Activated CD4-positive, alpha-beta T cell treated with anti-CD3 and anti-CD28 coated beads, Interleukin-2, amount 10 ng/mL, durations not matched to agents 7 days and 5 days (primary cell): ENCODE results near the gene PHYKPL. TPM values are rescaled to one million over a fixed set of nuclear protein-coding genes. Genes with fewer than 3 reads are reported as not detected.
"Not testable (repeated sequence)": the region's sequence is repeated elsewhere in the genome, so short reads cannot be mapped to it uniquely, and the experiment has no call there.

Experiments
- CTCF ChIA-PET: fragments of 350-600 bp; sonication (Branson Sonifier 250); formaldehyde crosslinking; loops from one replicate; lab custom pipeline; 2021; ENCODE audit warnings: antibody characterized with exemption; lab: Charles Lee
- POLR2A ChIA-PET: fragments of 350-600 bp; sonication (Branson Sonifier 250); formaldehyde crosslinking; loops from one replicate; lab custom pipeline; 2021; ENCODE audit warnings: antibody characterized with exemption; lab: Charles Lee
- DNase-seq: peaks from one replicate; pipeline ENCODE4 v3.0.0-alpha.2; 2020
- H3K27ac Mint-ChIP-seq: one replicate; pipeline ENCODE4 v1.8.0; 2021; ENCODE audit warnings: mild to moderate bottlenecking, moderate library complexity, mixed read lengths
- H3K27me3 Mint-ChIP-seq: one replicate; pipeline ENCODE4 v1.8.0; 2021; ENCODE audit warnings: mixed read lengths
- H3K36me3 Mint-ChIP-seq: one replicate; pipeline ENCODE4 v1.8.0; 2021; ENCODE audit warnings: low read depth, mixed read lengths
- H3K4me1 Mint-ChIP-seq: one replicate; pipeline ENCODE4 v1.8.0; 2021; ENCODE audit warnings: mixed read lengths
- H3K4me3 Mint-ChIP-seq: one replicate; pipeline ENCODE4 v1.8.0; 2021; ENCODE audit warnings: mild to moderate bottlenecking, moderate library complexity, mixed read lengths
- H3K9me3 Mint-ChIP-seq: one replicate; pipeline ENCODE4 v1.8.0; 2021; ENCODE audit warnings: mixed read lengths
- total RNA-seq, 2 experiments: library from RNA; stranded (reverse); gene quantifications; one replicate each; pipeline ENCODE4 v1.2.3, GENCODE V29; 2021

The PHYKPL gene
- total RNA-seq, 2 experiments from 2014 or later: 126 to 138 TPM

DNA sequence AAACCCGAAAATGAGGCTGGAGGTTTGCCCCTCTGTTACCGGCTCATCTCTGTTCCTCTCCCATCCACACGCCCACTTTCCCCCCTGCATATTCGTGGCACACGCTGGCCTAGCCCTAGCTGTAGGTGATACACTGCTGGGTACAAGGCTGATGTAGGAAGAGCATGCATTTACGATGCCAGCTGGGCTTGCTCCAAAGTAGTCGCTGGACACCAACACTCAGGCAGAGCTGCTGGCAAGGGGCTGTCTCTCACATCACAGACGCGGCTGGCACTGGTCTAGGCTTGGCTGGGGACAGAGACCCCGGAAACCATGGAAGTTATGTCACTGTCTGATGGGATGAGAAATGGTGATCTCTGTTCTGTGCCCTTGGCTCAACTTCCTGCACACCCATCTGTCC is 9.8 kb upstream of the PHYKPL start:
- ChIA-PET POLR2A (no interaction called here), CTCF (no interaction called here)
- no peaks in the 10 kb centered on the region for H3K36me3 Mint-ChIP-seq
- peak overlapping the region; percentile 37 for H3K4me3 Mint-ChIP-seq
- no peaks in the 10 kb centered on the region for H3K9me3 Mint-ChIP-seq
- no peak for DNase-seq
- no peaks in the 10 kb centered on the region for H3K27me3 Mint-ChIP-seq
- H3K27ac Mint-ChIP-seq: peak overlapping the region; percentile 58
- H3K4me1 Mint-ChIP-seq: peaks cover 46% of the 10 kb centered on the region

DNA sequence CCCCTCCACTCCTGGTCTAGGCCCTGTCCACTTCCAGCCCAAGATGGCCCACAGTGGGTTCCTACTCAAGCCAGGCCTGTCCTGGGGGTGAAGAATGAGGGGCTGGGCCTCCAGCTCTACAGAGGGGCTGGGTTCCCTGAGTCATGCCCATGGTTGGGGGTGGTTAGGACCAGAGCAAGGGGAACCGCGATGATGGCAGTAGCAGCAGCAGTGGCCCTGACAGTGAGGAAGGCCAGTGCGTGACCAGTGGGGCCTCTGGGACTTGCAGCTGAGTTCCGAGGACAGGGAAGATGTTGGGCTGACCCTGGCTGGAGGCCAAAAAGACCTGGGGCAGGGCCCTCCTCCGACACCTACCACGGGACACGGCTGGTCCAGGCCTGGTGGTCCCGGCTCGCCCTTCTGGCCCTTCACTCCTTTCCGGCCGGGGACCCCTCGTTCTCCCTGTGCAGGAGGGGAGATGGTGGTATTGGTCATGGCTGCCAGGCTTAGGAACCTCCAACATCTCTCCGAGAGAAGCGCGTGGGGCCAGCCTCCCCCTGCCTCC is 9.2 kb upstream of the PHYKPL start:
- POLR2A ChIA-PET: no interaction called here
- Mint-ChIP-seq H3K27me3 (no peaks in the 10 kb centered on the region), H3K4me3 (peak overlapping the region; percentile 71), H3K9me3 (no peaks in the 10 kb centered on the region), H3K36me3 (no peaks in the 10 kb centered on the region), H3K4me1 (peaks cover 52% of the 10 kb centered on the region), H3K27ac (peak overlapping the region; percentile 50)
- DNase-seq: no peak
- CTCF ChIA-PET: interaction anchor here (0.9 kb wide), 1 partner anchor 10 kb away, joined by 3 read pairs; no protein-coding TSS in a partner anchor

DNA sequence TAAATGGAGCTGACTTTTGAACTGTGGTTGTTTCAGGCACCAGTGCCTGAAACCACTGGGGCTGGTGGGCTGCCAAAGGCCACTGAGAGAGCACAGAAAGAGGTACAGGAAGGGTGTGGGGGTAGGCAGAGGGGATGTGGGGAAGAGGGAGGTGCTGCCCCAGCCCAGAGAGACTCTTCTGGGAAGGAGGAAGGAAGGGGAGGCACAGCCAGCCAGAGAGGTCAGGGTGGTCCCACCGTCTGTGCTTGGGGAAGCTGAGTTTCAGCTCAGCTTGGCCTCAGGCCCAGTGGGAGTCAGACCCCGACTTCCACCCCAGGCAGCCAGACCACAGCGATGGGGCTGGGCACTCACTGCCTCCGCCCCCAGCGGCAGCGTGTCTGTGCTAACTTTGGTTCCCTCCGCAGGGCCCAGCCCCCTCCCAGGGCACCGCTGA is 8.6 kb upstream of the PHYKPL start:
- peak overlapping the region; percentile 95 for H3K27ac Mint-ChIP-seq
- H3K4me3 Mint-ChIP-seq: peak overlapping the region; percentile 71
- H3K9me3 Mint-ChIP-seq: no peaks in the 10 kb centered on the region
- no peak for DNase-seq
- H3K36me3 Mint-ChIP-seq: no peaks in the 10 kb centered on the region
- H3K4me1 Mint-ChIP-seq: peaks cover 57% of the 10 kb centered on the region
- ChIA-PET POLR2A (no interaction called here), CTCF (interaction anchor here (0.9 kb wide), 1 partner anchor 10 kb away, joined by 3 read pairs; no protein-coding TSS in a partner anchor)
- H3K27me3 Mint-ChIP-seq: no peaks in the 10 kb centered on the region

DNA sequence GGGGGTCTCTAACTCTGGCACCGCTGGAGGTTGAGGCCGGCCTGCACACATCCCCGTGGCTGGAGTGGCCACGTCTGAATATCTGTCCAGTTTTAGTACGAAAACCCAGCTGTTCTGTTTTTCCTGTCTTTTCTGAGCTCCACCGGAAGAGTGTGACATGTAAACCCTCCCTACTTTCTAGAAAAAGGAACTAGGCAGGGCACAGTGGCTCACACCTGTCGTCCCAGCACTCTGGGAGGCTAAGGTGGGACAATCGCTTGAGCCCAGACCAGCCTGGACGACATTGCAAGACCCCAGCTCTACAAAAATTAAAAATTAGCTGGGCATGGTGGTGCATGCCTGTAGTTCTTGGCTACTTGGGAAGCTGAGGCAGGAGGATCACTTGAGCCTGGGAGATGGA is 8.2 kb upstream of the PHYKPL start:
- Mint-ChIP-seq H3K9me3 (no peaks in the 10 kb centered on the region), H3K4me1 (peaks cover 59% of the 10 kb centered on the region), H3K27ac (peak overlapping the region; percentile 95), H3K36me3 (no peaks in the 10 kb centered on the region), H3K27me3 (no peaks in the 10 kb centered on the region), H3K4me3 (peak overlapping the region; percentile 71)
- no peak for DNase-seq
- ChIA-PET CTCF (interaction anchor here (0.9 kb wide), 1 partner anchor 11 kb away, joined by 3 read pairs; no protein-coding TSS in a partner anchor), POLR2A (no interaction called here)

DNA sequence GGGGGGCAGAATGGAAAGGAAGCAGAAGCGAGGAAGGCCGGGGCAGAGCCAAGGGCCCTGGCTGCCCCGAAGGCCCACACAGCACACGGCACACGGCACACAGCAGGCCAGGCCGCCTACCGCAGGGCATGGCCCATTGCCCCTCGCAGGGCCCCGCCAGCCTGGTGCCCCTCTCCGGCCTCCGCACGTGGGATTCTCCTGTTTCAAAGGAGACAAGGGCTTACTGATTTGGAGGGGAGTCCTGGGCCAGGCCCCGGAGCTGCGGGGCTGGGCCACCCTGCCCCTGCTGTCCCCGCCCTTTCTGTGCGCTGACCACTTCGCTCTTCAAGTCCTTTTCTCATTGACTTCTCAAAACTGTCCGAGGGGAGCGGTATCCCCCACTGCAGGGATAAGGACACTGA is 7.7 kb upstream of the PHYKPL start:
- CTCF ChIA-PET: no interaction called here
- H3K27me3 Mint-ChIP-seq: no peaks in the 10 kb centered on the region
- H3K36me3 Mint-ChIP-seq: no peaks in the 10 kb centered on the region
- peak overlapping the region; percentile 95 for H3K27ac Mint-ChIP-seq
- POLR2A ChIA-PET: no interaction called here
- H3K4me3 Mint-ChIP-seq: peak overlapping the region; percentile 71
- no peak for DNase-seq
- peaks cover 63% of the 10 kb centered on the region for H3K4me1 Mint-ChIP-seq
- no peaks in the 10 kb centered on the region for H3K9me3 Mint-ChIP-seq

DNA sequence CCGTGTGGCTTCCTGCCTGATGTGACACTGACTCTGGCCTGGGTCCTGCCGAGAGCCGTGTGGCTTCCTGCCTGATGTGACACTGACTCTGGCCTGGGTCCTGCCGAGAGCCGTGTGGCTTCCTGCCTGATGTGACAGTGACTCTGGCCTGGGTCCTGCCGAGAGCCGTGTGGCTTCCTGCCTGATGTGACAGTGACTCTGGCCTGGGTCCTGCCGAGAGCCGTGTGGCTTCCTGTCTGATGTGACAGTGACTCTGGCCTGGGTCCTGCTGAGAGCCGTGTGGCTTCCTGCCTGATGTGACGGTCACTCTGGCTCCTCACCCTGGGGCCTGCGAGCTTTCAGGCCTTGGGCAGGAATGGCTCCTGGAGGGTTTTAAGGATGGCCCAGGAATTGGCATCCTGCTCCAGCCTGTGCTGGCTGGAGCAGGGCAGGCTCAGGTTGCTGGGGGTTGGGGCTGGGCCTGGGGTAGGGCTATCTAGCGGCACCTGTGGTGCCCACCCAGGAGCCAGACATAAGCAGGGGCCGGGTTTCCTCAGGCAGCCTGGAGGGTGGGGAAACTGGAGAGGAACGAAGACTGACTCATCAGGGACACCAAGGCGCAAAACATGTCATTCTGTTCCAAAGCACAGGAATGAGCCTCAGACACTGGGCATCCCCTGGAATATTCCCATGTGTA is 7.2 kb upstream of the PHYKPL start:
- CTCF ChIA-PET: interaction anchor here (2.2 kb wide), 1 partner anchor 12 kb away, joined by 6 read pairs; no protein-coding TSS in a partner anchor
- DNase-seq: peak; percentile 33
- peak overlapping the region; percentile 90 for H3K27ac Mint-ChIP-seq
- H3K9me3 Mint-ChIP-seq, H3K27me3 Mint-ChIP-seq, POLR2A ChIA-PET, H3K36me3 Mint-ChIP-seq: not testable (repeated sequence)
- H3K4me3 Mint-ChIP-seq: peak overlapping the region; percentile 36
- peaks cover 69% of the 10 kb centered on the region for H3K4me1 Mint-ChIP-seq

DNA sequence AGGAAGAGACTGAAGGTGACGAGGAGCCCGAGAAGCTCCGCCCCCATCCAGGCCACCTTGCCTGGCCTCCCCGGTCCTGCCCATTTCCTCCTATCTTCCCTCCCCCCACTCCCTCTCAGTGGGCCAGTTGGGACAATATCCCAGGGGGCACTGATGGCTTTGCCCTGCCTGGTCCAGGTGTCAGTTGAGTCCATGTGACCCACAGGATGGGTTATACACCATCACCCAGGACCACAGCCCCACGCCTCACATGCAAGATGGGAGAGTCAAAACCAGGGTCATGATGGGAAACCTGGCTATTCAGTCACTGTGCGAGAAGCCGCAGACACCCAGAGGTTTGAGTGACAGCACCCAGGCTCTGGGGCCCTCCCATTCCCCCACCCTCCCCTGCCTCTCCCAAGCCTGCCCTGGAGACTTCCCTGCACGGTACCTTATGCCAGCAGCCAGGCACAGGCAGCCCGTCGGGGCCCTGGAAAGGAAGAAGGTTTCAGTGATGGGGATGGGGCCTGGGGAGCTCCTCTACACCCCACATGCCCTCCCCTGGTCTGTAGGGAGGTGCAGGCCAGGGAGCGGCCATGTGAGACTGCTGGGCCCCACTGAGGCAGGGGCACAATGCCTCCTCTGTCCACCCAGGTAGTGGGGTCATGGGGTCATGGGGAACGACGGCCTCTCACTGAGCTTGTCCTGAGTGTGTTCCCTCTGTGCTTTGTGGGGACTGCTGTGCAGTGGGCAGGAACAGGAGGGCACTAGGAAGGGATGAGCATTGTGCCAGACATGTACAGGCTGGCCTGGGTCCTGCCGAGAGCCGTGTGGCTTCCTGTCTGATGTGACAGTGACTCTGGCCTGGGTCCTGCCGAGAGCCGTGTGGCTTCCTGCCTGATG is 6.3 kb upstream of the PHYKPL start:
- no peaks in the 10 kb centered on the region for H3K9me3 Mint-ChIP-seq
- no peaks in the 10 kb centered on the region for H3K36me3 Mint-ChIP-seq
- DNase-seq: peak; percentile 26
- ChIA-PET POLR2A (no interaction called here), CTCF (interaction anchor here (1.4 to 2.2 kb wide), 2 partner anchors 11 to 38 kb away, joined by 3 to 6 read pairs; no protein-coding TSS in a partner anchor)
- H3K4me1 Mint-ChIP-seq: peaks cover 77% of the 10 kb centered on the region
- no peaks in the 10 kb centered on the region for H3K27me3 Mint-ChIP-seq
- H3K4me3 Mint-ChIP-seq: no peak overlapping the region
- peak overlapping the region; percentile 94 for H3K27ac Mint-ChIP-seq

DNA sequence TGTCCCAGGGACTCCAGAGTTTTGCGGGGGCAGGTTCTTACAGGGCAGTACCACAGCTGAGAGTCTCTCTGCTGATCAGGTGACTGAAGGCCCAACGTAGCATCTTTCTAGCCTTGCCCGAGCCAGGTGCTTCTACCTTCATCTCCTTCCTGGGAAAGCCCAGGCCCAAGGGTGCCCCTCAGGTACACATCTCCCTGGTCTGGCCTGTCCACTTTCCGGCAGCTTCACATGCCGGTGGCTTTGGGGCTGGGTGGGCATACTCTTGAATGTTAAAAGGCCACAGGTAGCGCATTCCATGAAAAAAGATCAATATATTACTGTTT is 5.7 kb upstream of the PHYKPL start:
- no peaks in the 10 kb centered on the region for H3K27me3 Mint-ChIP-seq
- POLR2A ChIA-PET: no interaction called here
- no peak for DNase-seq
- peak overlapping the region; percentile 27 for H3K4me3 Mint-ChIP-seq
- H3K27ac Mint-ChIP-seq: peak overlapping the region; percentile 94
- peaks cover 81% of the 10 kb centered on the region for H3K4me1 Mint-ChIP-seq
- no peaks in the 10 kb centered on the region for H3K36me3 Mint-ChIP-seq
- H3K9me3 Mint-ChIP-seq: no peaks in the 10 kb centered on the region
- CTCF ChIA-PET: interaction anchor here (1.4 to 2.2 kb wide), 2 partner anchors 11 to 37 kb away, joined by 3 to 6 read pairs; no protein-coding TSS in a partner anchor

DNA sequence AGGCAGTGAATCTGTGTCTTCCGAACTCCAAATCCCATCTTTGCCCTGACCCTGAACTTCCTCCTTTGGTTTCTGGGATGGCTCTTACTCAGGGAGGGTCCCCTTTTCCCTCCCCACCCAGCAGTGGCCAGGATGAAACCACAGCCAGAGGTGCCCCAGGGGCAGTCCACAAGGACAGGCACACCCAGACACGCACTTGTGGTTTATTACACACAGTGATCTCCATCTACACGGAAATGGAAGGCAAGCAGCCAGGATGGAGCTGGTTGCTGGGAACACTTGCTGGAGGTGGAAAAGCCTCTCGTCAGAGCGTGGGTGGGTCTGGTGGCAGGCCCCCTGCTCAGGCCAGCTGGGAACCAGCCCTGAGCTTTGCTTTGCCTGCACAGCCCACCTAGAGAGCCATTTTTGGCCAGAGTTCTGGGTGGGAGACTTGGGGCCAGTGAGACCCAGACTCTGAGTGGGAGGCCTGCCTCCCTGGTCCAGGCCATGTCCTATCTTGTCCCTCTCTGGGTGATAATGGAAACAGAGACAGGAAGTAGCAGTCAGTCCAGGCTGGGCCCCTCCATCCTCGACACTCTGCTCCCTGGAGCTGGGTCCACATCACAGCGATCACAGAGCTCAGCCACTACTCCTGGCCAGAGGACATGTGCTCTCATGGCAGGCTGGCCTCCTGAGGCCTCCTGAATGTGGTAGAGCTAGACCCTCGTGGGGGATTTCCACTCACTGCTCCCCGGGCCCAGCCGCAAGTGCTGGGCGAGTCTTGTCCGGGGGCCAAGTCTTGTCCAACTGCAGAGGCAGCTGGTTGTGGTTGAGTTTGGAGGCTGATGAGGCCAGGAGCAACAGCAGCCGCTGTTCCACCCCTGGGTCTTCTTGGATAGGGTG is 5.1 kb upstream of the PHYKPL start:
- peak overlapping the region; percentile 27 for H3K4me3 Mint-ChIP-seq
- H3K9me3 Mint-ChIP-seq: no peaks in the 10 kb centered on the region
- H3K27ac Mint-ChIP-seq: peak overlapping the region; percentile 94
- no peaks in the 10 kb centered on the region for H3K27me3 Mint-ChIP-seq
- CTCF ChIA-PET: interaction anchor here (0.6 to 2.2 kb wide), 4 partner anchors 10 to 813 kb away, joined by 3 to 6 read pairs (median 4); no protein-coding TSS in a partner anchor
- DNase-seq: no peak
- H3K4me1 Mint-ChIP-seq: peaks cover 84% of the 10 kb centered on the region
- POLR2A ChIA-PET: no interaction called here
- no peaks in the 10 kb centered on the region for H3K36me3 Mint-ChIP-seq

DNA sequence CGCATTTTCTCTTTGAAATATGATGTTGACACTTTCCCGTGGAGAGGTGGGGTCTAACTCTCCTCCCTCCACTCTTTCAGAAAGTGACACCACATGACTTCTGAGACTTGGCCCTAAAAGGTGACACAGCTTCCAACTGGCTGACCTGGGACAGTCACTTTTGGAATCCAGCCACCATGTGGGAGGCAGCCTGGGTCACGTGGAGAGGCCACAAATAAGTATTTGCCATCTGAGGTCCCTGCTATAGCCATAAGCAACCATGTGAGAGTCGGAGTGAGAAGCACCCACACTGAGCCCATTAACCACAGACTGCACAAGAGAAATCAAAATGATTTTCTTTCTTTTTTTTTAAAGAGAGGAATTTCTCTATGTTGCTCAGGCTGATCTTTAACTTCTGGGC is 4.1 kb upstream of the PHYKPL start:
- H3K36me3 Mint-ChIP-seq: peaks cover 3% of the 10 kb centered on the region
- H3K4me3 Mint-ChIP-seq: no peak overlapping the region
- DNase-seq: no peak
- no peaks in the 10 kb centered on the region for H3K27me3 Mint-ChIP-seq
- peak overlapping the region; percentile 94 for H3K27ac Mint-ChIP-seq
- POLR2A ChIA-PET: no interaction called here
- peaks cover 79% of the 10 kb centered on the region for H3K4me1 Mint-ChIP-seq
- no peaks in the 10 kb centered on the region for H3K9me3 Mint-ChIP-seq
- CTCF ChIA-PET: interaction anchor here (0.8 to 1.8 kb wide), 2 partner anchors 12 to 1718 kb away, joined by 3 to 4 read pairs; no protein-coding TSS in a partner anchor

DNA sequence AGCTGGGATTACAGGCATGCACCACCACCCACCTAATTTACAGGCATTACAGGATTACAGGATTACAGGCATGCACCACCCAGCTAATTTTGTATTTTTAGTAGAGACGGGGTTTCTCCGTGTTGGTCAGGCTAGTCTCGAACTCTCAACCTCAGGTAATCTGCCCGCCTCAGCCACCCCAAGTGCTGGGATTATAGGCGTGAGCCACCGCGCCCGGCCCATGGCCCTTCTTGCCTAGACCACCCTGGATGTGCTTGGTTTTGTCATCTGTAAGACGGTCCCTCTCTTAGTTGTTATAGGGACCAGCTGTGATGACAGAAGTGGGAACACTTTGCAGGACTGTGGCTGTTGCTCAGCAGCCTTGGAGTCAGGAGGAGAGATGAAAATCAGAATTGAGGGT is 3.5 kb upstream of the PHYKPL start:
- POLR2A ChIA-PET: no interaction called here

DNA sequence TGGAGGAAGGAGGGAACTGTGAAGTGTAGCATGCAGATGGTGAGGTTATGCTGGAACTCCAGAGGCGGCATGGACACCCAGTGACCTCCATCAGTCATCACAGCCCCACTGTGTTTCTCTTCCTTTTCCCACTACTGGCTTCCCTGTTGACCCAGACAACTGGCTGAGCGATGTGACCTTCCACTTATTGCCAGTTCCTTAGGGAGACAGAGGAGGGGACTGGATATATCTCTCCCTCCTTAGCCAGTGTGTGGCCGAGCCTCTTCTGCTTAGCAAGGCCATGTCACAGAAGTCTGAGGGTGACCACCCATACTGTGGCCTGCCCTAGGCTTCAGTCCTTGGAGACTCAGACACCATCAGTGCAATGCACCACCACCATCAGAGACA is 3.0 kb upstream of the PHYKPL start:
- CTCF ChIA-PET: interaction anchor here (0.6 to 2.0 kb wide), 8 partner anchors 8 to 1717 kb away, joined by 3 to 9 read pairs (median 4); partner anchors contain the start of gene COL23A1
- Mint-ChIP-seq H3K4me3 (no peak overlapping the region), H3K9me3 (no peaks in the 10 kb centered on the region), H3K36me3 (peaks cover 14% of the 10 kb centered on the region), H3K27ac (peak overlapping the region; percentile 36), H3K4me1 (peaks cover 79% of the 10 kb centered on the region), H3K27me3 (no peaks in the 10 kb centered on the region)
- POLR2A ChIA-PET: no interaction called here
- no peak for DNase-seq

More for the DNA sequence above, 3.5 kb upstream of the PHYKPL start:
- H3K27me3 Mint-ChIP-seq: no peaks in the 10 kb centered on the region
- H3K36me3 Mint-ChIP-seq: peaks cover 9% of the 10 kb centered on the region
- no peak overlapping the region for H3K4me3 Mint-ChIP-seq
- peaks cover 79% of the 10 kb centered on the region for H3K4me1 Mint-ChIP-seq
- no peak for DNase-seq
- no peaks in the 10 kb centered on the region for H3K9me3 Mint-ChIP-seq
- peak overlapping the region; percentile 31 for H3K27ac Mint-ChIP-seq
- CTCF ChIA-PET: interaction anchor here (0.6 to 1.8 kb wide), 4 partner anchors 12 to 1717 kb away, joined by 3 to 4 read pairs (median 3); no protein-coding TSS in a partner anchor
